HG02943 (cell line): ENCODE measurements around the gene SNX24.
A peak's percentile ranks its signal among the peaks of the same experiment; 100 is the strongest.

Source experiments
- ATAC-seq: cut with Tn5 transposase; IDR thresholded peaks from one replicate; pipeline ENCODE4 v1.9.1; 2021; ENCODE audit warnings: mild to moderate bottlenecking, low read depth, moderate library complexity; ENCODE audit not compliant: unreplicated experiment

SNX24 gene

DNA sequence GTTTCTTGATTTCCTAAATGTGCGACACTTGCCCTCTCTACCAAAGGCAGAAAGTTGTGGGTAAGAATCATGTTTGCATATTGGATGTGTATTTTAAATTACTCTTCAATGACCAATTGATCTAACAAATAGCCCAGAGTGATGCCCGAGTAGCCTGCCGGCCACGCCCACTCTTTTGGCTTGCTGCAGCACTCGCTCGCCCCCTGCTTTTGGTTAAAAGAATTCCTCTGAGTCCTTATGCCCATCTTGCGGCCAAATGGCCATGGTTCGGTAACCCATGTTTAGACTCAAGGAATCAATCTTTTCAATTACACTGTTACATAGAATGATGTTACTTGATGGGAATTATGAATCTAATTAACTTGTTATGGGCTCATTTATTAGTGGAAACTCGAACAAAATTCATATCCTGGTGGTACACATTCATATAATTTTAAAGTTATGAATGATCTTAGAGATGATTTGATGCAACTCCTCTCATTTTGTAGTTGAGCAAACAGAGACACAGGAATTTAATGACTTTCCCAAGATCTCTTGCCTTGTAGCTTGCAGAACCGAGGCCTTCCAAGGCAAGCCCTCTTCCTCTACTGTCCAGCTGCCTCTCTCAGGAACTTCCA is 154.6 kb downstream of the SNX24 start:
- peak; percentile 89 for ATAC-seq

DNA sequence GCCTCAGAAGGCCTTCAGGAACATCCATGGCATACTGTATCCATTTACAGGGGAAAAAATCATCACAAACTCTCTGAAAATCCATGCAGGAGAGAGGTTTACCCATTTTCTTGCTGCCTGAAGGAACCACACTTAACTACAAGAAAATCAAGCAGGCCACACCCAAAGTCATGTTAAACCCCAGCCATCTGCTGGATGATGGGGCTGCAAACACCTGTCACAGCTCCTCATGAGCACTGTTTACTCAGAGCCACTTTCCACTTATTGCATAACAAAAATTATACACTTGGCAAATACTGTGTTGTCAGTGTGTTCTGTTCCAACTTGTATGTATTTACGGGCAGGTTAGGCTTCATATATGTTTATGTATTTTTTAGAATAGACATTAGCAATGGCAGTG is 155.3 kb downstream of the SNX24 start:
- no peak for ATAC-seq

GRCh38 chr5:123001808-123002207 is 156.4 kb downstream of the SNX24 start:
- no peak for ATAC-seq

- no peak for ATAC-seq
Measured at GRCh38 chr5:123007182-123007581, 161.8 kb downstream of the SNX24 start.

- no peak for ATAC-seq
Measured at GRCh38 chr5:123007754-123008153, 162.3 kb downstream of the SNX24 start.

DNA sequence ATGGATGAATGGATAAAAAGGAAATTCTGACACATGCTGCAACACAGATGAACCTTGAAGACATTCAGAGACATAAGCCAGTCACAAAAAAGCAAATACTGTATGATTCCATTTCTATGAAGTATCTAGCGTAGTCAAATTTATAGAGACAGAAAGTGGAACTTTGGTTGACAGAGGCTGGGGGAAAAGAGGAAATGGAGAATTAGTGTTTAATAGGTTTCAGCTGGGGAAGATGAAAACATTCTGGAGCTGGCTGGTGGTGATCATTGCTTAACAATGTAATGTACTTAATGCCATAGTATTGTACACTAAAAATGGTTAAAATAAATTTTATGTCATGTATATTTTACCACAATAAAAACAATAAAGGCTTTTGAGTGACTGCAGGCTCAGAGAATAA is 166.9 kb downstream of the SNX24 start:
- no peak for ATAC-seq

GRCh38 chr5:123014689-123015088 is 169.3 kb downstream of the SNX24 start:
- no peak for ATAC-seq

DNA sequence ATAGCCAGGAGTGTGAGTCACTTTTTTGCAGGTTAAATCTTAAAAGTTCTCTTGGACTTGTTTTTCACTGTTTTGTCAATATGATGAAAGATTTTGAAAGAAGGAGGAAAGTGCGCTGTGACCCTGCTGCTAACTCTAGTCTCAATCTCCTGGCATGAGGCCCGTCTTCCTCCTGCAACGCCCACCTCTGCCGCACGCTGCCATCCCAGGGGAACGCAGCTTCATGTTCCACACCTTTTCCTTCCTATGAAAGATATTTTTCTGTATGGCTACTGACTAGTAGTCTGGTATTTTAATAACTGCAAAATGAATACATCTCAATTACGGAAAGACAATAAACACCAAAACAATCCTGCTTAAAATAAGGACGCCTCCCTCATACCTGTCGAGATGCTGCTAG is 182.8 kb downstream of the SNX24 start:
- no peak for ATAC-seq

DNA sequence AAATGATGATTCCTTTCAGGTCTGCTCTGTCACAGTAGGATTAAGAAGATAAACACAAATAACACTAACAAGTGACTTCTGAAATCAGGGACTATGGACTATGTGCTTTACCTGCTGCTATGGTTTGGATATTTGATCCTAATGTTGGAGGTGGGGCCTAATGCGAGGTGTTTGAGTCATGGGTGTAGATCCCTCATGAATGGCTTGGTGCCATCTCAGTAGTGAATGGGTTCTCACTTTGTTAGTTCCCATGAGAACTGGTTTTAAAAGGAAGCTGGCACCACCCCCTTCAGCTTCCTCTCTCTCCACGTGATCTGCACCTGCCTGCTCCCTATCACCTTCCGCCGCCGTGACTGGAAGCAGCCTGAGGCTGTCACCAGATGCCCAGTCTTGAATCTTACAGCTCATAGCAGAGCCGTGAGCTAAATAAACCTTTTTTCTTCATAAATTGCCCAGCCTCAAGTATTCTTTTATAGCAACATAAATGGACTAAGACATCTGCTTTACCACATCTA is 187.8 kb downstream of the SNX24 start:
- no peak for ATAC-seq

- ATAC-seq, result peak; percentile 24
Measured at GRCh38 chr5:123035360-123035917, 190.0 kb downstream of the SNX24 start.

GRCh38 chr5:123035918-123036390 is 190.5 kb downstream of the SNX24 start:
- ATAC-seq, result peak; percentile 31

- peak; percentile 56 for ATAC-seq
Measured at GRCh38 chr5:123036391-123037103, 191.1 kb downstream of the SNX24 start, which contains the start of gene PPIC. PPIC (minus strand) TSS chr5:123036725; CDS start chr5:123036625, 100 bp downstream.

GRCh38 chr5:123037104-123037418 is 191.6 kb downstream of the SNX24 start:
- no peak for ATAC-seq

- ATAC-seq, result no peak
Measured at GRCh38 chr5:123039673-123040072, 194.3 kb downstream of the SNX24 start.

- ATAC-seq, result no peak
Measured at GRCh38 chr5:123044926-123045617, 199.7 kb downstream of the SNX24 start.

- ATAC-seq, result no peak
Measured at GRCh38 chr5:123046222-123046621, 200.8 kb downstream of the SNX24 start.

DNA sequence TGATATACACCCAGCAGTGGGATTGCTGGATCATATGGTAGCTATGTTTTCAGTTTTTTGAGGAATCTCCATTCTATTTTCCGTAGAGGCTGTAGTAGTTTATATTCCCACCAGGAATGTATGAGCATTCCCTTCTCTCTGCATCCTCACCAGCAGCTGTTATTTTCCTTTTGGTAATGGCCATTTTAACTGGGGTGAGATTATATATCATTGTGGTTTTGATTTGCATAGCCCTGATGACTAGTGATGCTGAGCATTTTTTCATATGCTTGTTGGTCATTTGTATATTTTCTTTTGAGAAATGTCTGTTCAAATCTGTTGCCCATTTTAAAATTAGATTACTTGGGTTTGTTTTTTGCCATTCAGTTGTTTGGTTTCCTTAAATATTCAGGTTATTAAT is 202.3 kb downstream of the SNX24 start:
- ATAC-seq, result no peak

- ATAC-seq, result no peak
Measured at GRCh38 chr5:123051206-123051605, 205.8 kb downstream of the SNX24 start.
